ENCODE data around the gene PPM1N.

PPM1N gene

GRCh38 chr19:45471111-45471930 is 26.9 kb upstream of the PPM1N start:
- no peak for DNase-seq

GRCh38 chr19:45471931-45472562 is 26.2 kb upstream of the PPM1N start:
- no peak for DNase-seq

GRCh38 chr19:45472563-45473366 is 25.5 kb upstream of the PPM1N start:
- DNase-seq: no peak

GRCh38 chr19:45473367-45473681 is 24.9 kb upstream of the PPM1N start:
- no peak for DNase-seq

GRCh38 chr19:45473682-45474605 is 24.3 kb upstream of the PPM1N start:
- DNase-seq: no peak

GRCh38 chr19:45474606-45475521 is 23.4 kb upstream of the PPM1N start:
- no peak for DNase-seq

- no peak for DNase-seq
Observed at GRCh38 chr19:45475537-45476291, 22.5 kb upstream of the PPM1N start.

- no peak for DNase-seq
Observed at GRCh38 chr19:45476304-45476703, 21.9 kb upstream of the PPM1N start.

GRCh38 chr19:45477186-45477585 is 21.1 kb upstream of the PPM1N start:
- DNase-seq: no peak

GRCh38 chr19:45477713-45478453 is 20.4 kb upstream of the PPM1N start:
- DNase-seq: no peak

GRCh38 chr19:45478454-45479238 is 19.6 kb upstream of the PPM1N start:
- peak; percentile 85 for DNase-seq

- DNase-seq: no peak
Observed at GRCh38 chr19:45483033-45483432, 15.2 kb upstream of the PPM1N start.

- DNase-seq: no peak
Observed at GRCh38 chr19:45484273-45484945, 13.8 kb upstream of the PPM1N start.

GRCh38 chr19:45485305-45486077 is 12.8 kb upstream of the PPM1N start:
- peak; percentile 99 for DNase-seq

GRCh38 chr19:45488708-45489107 is 9.5 kb upstream of the PPM1N start:
- no peak for DNase-seq

- DNase-seq: no peak
Observed at GRCh38 chr19:45489216-45489855, 8.9 kb upstream of the PPM1N start.

GRCh38 chr19:45492137-45492626 is 6.1 kb upstream of the PPM1N start:
- no peak for DNase-seq

All from NCI-H2171 (cell line).